Fibroblast of skin of abdomen (primary cell): ENCODE data around the gene COPB1.

Experiments used
- DNase-seq: peaks from one replicate; pipeline ENCODE4 v3.0.0-alpha.2; 2013

COPB1 gene

GRCh38 chr11:14423633-14424032 is 76.0 kb downstream of the COPB1 start:
- DNase-seq = peak; percentile 85

DNA sequence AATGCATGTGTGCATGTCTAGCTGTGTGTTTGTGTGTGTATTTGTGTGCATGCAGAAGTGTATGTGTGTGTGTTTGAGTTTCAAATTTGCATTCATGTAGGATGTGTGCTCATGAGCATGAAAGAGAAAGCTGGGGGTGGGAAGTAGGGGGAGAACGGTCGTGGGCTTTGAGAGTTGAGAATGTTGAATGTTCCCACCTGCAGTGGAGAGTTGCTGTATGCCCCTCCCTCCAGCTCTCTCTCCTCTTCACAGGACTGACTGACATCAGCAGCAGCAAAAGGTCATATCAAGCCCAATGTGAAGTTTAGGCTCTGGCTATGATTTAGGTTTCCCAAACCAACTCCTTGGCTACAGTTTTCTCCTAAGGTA is 76.8 kb downstream of the COPB1 start:
- no peak for DNase-seq

DNA sequence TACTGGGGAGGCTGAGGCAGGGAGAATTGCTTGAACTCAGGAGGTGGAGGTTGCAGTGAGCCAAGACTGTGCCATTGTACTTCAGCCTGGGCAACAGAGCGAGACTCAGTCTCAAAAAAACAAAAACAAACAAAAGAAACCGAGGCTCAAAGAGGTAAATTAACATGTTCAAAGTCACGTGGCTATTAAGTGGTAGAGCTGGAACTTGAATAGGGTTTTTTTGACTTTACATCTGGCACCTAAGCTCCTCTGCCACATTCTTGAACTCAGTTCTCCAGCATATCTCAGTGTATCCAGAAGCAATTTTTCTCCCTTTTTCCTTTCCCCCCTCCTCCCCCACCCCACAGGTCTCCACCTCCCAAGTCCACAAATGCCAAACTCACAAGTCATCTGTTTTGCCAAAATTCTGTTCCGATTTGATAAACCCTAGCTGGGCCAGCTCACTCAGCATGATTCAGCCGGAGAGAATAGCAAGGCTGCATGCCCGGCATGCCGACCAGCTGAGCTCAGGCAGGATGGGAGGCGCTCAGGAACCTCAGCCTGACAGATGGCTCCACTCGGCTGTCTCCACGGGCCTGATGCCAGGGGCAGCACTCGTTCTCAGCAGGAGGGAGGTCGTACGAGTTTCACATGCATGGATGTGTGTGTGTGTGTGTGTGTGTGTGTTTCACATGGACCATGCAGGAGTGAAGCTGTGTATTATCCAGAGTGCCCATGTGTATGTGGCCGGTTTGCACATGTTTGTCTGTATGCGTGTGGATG is 77.4 kb downstream of the COPB1 start:
- DNase-seq = peak; percentile 100

DNA sequence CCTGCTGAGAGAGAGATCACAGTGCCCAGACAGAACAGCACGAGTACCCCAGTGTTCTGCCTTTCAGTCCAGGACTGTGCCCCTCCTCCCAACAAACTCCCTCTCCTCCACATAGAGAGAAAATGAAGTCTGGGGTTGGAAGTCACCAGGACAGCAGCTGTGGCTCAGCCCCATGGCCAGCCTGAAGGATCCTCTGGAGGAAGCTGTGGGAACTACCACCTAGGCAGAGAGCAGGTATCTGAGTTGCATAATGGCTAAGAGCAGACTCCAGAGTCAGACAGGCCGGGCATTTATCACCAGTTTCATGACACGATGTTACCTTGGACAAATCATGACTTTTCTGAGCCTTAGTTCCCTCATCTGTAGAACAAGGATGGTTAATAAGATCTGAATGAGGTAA is 79.4 kb downstream of the COPB1 start:
- DNase-seq = no peak

- DNase-seq = no peak
Observed at GRCh38 chr11:14418801-14419417, 80.7 kb downstream of the COPB1 start.

- DNase-seq = peak; percentile 58
Observed at GRCh38 chr11:14417617-14418374, 81.8 kb downstream of the COPB1 start.

DNA sequence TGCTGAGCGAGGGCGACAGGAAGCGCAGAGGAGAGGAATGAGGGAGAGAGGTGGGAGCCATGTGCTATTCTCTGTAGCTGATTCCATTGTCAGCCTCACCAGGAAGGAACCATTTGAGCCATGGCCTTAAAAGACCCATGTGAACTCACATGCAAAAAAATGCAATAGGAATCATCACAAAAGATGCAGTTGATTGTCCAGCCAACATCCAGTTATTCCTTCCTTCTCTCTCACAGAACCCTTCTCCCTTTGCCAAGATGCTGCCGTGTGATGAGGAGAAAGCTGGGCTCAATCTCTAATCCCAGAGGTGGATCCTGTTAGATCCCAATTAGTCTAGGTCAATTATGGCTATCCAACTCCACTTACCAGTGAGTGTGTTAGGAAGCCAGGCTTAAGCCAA is 82.4 kb downstream of the COPB1 start:
- peak; percentile 31 for DNase-seq

DNA sequence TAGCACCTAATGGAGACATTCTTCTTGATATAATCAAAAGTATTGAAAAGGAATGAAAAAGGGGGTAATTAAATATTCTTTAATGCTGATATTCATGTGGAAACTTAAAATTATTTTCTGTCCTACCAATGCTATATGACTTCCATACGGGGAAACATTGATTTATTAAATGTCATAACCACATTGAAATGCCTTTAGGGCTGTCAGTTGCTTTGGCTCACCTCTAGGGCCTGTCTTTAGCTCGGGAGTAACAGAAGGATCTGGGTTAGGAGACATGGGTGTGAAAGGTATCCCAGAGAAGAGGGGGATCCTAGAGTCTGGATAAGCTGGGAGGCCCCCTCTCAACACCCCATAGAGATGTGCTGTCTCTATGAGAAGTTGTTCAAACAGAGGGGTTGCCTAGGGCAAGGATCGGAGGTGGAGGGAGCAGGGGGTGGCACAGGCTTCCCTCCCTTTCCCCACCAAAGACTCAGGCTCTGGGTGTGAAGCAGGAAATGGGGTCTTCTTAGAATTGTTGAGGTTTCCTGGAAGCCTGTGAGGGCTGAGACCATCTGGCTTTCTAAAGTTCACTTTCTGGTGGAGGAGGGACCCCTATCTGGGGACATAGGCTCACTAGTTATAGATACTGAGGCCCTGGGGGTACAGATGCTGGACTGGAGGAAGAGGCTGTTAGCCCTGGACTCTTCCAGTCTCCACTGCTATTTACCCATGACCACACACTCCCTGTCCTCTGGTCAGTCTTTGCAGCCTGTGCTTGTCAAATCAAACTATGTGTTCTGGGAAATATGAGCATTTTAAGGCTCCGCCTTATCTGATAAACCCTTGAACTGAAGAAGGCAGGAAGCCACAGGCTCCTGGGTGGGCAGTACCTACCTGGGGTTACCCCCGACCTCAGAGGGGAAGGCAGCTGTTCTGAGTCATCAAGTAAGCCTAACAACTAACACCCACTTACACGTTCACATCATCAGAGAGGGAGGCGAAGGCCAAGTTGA is 84.8 kb downstream of the COPB1 start:
- peak; percentile 9 for DNase-seq

- peak; percentile 63 for DNase-seq
Observed at GRCh38 chr11:14413307-14414069, 86.1 kb downstream of the COPB1 start.

GRCh38 chr11:14411818-14412217 is 87.8 kb downstream of the COPB1 start:
- DNase-seq = peak; percentile 81

DNA sequence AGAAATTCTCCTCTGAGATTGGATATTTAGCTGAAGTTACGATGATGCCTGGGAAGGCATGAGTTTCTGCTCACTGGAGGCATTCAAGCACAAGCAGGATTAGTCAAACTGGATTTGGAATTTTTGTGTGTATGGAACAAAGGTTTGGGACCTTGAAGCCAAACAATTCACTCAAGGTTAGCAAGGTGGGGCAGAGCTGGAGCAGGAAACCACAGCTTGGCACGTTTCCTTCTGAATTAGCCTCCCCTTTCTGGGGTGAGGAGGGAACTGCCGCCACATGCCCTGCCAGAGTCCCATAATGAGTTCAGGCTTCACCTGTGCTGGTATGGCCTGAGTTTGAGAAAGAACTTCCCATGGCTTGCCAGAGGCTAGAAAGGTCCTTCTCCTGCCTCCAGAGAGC is 89.7 kb downstream of the COPB1 start:
- no peak for DNase-seq

- no peak for DNase-seq
Observed at GRCh38 chr11:14408612-14409011, 91.0 kb downstream of the COPB1 start.
